ENCODE results near the gene NEO1. TPM values are rescaled to one million over a fixed set of nuclear protein-coding genes. Genes with fewer than 3 reads are reported as not detected.
A peak's percentile ranks its signal among the peaks of the same experiment; 100 is the strongest.

The NEO1 gene
- total and polyA plus RNA-seq, 9 of the 15 experiments (the other 6 are each of a cell fraction or from before 2014, with no cell fraction given), result 0.08 to 1.7 (median 0.48) TPM

GRCh38 chr15:73349191-73349590 is 296.9 kb downstream of the NEO1 start:
- Histone ChIP-seq H3K9me3 (replicated peaks; ENCODE audit: control insufficient read depth, insufficient read depth, low read depth, low read length) (no peaks in the 10 kb centered on the region), H3K36me3 (ENCODE audit: control insufficient read depth, insufficient read depth, low read length) (no peaks in the 10 kb centered on the region), H3K27me3 (ENCODE audit: control insufficient read depth in 2 of 2, insufficient read depth in 2 of 2, low read length in 2 of 2) (peaks cover 0 to 12% of the 10 kb centered on the region in 2 experiments; a peak in 1 of 5 replicates), H3K9ac (ENCODE audit: insufficient read depth in 1 of 2, low read depth in 2 of 2, low read length in 2 of 2) (no peak overlapping the region), H3K4me1 (replicated peaks in 1 of 2; ENCODE audit: control insufficient read depth in 2 of 2, insufficient read depth in 2 of 2, low read length in 2 of 2) (no peaks in the 10 kb centered on the region), H3K9me1 (ENCODE audit: control insufficient read depth, insufficient read depth, low read length) (no peaks in the 10 kb centered on the region), H3K27ac (ENCODE audit: extremely low read depth, low read depth, low read length) (no peak overlapping the region), H4K20me1 (replicated peaks; ENCODE audit: control insufficient read depth, insufficient read depth, low read length) (peaks cover 6% of the 10 kb centered on the region), H2AFZ (ENCODE audit: low read depth, low read length) (no peak overlapping the region), H3K79me2 (ENCODE audit: control insufficient read depth, insufficient read depth, low read length) (no peaks in the 10 kb centered on the region), H3K4me3 (no peak overlapping the region), H3K4me2 (ENCODE audit: insufficient read depth, low read length) (no peak overlapping the region)
- no TSS peak for BruUV-seq (replicated peaks)
- in situ Hi-C loops (cut with MboI) (no loop called here), intact Hi-C loops (cut with micrococcal nuclease) (no loop called here)
- TF ChIP-seq POLR2A (conservative IDR thresholded peaks at IDR 0.05) (no peak), ZNF217 (CRISPR knock-in tag; IDR thresholded peaks at IDR 0.05) (no peak), RBM25 (IDR thresholded peaks at IDR 0.05; ENCODE audit: low read depth, low read length, severe bottlenecking) (peak; percentile 72)
- FAIRE-seq (no peak), ATAC-seq (no peak), DNase-seq (ENCODE audit: extremely low read depth in 1 of 4, low spot score in 3 of 4) (no peak)
- ChIA-PET CTCF (ENCODE audit: low intra/inter-chr PET ratio) (no interaction called here), POLR2A (interaction anchor here (0.9 kb wide), 1 partner anchor 12 kb away, joined by 3 read pairs; no protein-coding TSS in a partner anchor)

GRCh38 chr15:73352082-73352481 is 299.8 kb downstream of the NEO1 start:
- FAIRE-seq (no peak), ATAC-seq (no peak)
- no peak for TF ChIP-seq ATF3 (IDR thresholded peaks at IDR 0.05)
- no peak for TF ChIP-seq ATF3 (CRISPR knock-in tag; conservative IDR thresholded peaks at IDR 0.05)
- TF ChIP-seq, protein P1, sequence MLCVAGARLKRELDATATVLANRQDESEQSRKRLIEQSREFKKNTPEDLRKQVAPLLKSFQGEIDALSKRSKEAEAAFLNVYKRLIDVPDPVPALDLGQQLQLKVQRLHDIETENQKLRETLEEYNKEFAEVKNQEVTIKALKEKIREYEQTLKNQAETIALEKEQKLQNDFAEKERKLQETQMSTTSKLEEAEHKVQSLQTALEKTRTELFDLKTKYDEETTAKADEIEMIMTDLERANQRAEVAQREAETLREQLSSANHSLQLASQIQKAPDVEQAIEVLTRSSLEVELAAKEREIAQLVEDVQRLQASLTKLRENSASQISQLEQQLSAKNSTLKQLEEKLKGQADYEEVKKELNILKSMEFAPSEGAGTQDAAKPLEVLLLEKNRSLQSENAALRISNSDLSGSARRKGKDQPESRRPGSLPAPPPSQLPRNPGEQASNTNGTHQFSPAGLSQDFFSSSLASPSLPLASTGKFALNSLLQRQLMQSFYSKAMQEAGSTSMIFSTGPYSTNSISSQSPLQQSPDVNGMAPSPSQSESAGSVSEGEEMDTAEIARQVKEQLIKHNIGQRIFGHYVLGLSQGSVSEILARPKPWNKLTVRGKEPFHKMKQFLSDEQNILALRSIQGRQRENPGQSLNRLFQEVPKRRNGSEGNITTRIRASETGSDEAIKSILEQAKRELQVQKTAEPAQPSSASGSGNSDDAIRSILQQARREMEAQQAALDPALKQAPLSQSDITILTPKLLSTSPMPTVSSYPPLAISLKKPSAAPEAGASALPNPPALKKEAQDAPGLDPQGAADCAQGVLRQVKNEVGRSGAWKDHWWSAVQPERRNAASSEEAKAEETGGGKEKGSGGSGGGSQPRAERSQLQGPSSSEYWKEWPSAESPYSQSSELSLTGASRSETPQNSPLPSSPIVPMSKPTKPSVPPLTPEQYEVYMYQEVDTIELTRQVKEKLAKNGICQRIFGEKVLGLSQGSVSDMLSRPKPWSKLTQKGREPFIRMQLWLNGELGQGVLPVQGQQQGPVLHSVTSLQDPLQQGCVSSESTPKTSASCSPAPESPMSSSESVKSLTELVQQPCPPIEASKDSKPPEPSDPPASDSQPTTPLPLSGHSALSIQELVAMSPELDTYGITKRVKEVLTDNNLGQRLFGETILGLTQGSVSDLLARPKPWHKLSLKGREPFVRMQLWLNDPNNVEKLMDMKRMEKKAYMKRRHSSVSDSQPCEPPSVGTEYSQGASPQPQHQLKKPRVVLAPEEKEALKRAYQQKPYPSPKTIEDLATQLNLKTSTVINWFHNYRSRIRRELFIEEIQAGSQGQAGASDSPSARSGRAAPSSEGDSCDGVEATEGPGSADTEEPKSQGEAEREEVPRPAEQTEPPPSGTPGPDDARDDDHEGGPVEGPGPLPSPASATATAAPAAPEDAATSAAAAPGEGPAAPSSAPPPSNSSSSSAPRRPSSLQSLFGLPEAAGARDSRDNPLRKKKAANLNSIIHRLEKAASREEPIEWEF (CRISPR knock-in tag; IDR thresholded peaks at IDR 0.05), result no peak
- no peak for TF ChIP-seq HDAC8 (tag; IDR thresholded peaks at IDR 0.05)
- TF ChIP-seq XRCC5 (IDR thresholded peaks at IDR 0.05; ENCODE audit: low read depth, low read length), result no peak
- no peak for TF ChIP-seq HIVEP1 (CRISPR knock-in tag; IDR thresholded peaks at IDR 0.05)
- no peak for TF ChIP-seq TEAD1 (CRISPR knock-in tag; IDR thresholded peaks at IDR 0.05)
- no peak for TF ChIP-seq HNRNPK (IDR thresholded peaks at IDR 0.05; ENCODE audit: low read depth, low read length, poor library complexity, severe bottlenecking)

More at GRCh38 chr15:73352082-73352481, 299.8 kb downstream of the NEO1 start:
- no peaks in the 10 kb centered on the region for H3K36me3 ChIP-seq (ENCODE audit: control insufficient read depth, insufficient read depth, low read length)
- no peak for DNase-seq (ENCODE audit: extremely low read depth in 1 of 4, low spot score in 3 of 4)
- peaks cover 6% of the 10 kb centered on the region; the same call in 1 of the 2 replicates for H4K20me1 ChIP-seq (replicated peaks; ENCODE audit: control insufficient read depth, insufficient read depth, low read length)
- H3K9me1 ChIP-seq (ENCODE audit: control insufficient read depth, insufficient read depth, low read length), result no peaks in the 10 kb centered on the region
- no peak overlapping the region for H2AFZ ChIP-seq (ENCODE audit: low read depth, low read length)
- BruUV-seq (replicated peaks), result no TSS peak
- no peak overlapping the region for H3K4me3 ChIP-seq
- H3K9me3 ChIP-seq (replicated peaks; ENCODE audit: control insufficient read depth, insufficient read depth, low read depth, low read length), result no peaks in the 10 kb centered on the region
- 0% methylated on average over 10 of the region's 10 CpGs for WGBS (ENCODE audit: insufficient coverage, low coverage, missing lambda C conversion rate)
- no peak overlapping the region for H3K27ac ChIP-seq (ENCODE audit: extremely low read depth, low read depth, low read length)
- no peaks in the 10 kb centered on the region for H3K79me2 ChIP-seq (ENCODE audit: control insufficient read depth, insufficient read depth, low read length)
- POLR2A ChIA-PET, result interaction anchor here (0.7 kb wide), 1 partner anchor 343 kb away, joined by 3 read pairs; no protein-coding TSS in a partner anchor
- H3K4me1 ChIP-seq (replicated peaks in 1 of 2; ENCODE audit: control insufficient read depth in 2 of 2, insufficient read depth in 2 of 2, low read length in 2 of 2), result no peaks in the 10 kb centered on the region
- CTCF ChIA-PET (ENCODE audit: low intra/inter-chr PET ratio), result no interaction called here
- H3K27me3 ChIP-seq (ENCODE audit: control insufficient read depth in 2 of 2, insufficient read depth in 2 of 2, low read length in 2 of 2), result peaks cover 0 to 12% of the 10 kb centered on the region in 2 experiments; a peak in 2 of 5 replicates
- no peak overlapping the region for H3K9ac ChIP-seq (ENCODE audit: insufficient read depth in 1 of 2, low read depth in 2 of 2, low read length in 2 of 2)
- H3K4me2 ChIP-seq (ENCODE audit: insufficient read depth, low read length), result no peak overlapping the region
- intact Hi-C loops (cut with micrococcal nuclease) (no loop called here), in situ Hi-C loops (cut with MboI) (no loop called here)
